H1 (cell line): ENCODE data around the gene KCNQ2.

Experiments used
- CEBPB ChIP-seq: IDR thresholded peaks from 2 replicates; pipeline ENCODE4 v1.6.1; 2012; ENCODE audit warnings: low read depth, low read length
- CTCF ChIP-seq, 3 experiments: IDR thresholded peaks; 1 replicate in 2 of 3; 2 replicates in 1 of 3; pipeline versions ENCODE4 v1.5.1 to v1.6.1; 2011; ENCODE audit warnings: low read length in 3 of 3, mild to moderate bottlenecking in 3 of 3, inconsistent platforms in 2 of 3, low read depth in 1 of 3, moderate library complexity in 1 of 3; ENCODE audit not compliant: insufficient read depth in 1 of 3; ENCODE audit errors: control extremely low read depth in 1 of 3
- EP300 ChIP-seq, 2 experiments: IDR thresholded peaks; 1 replicate in 1 of 2; 2 replicates in 1 of 2; pipeline ENCODE4 v1.6.1; 2011 to 2012; ENCODE audit warnings: low read depth in 2 of 2, low read length in 2 of 2, mild to moderate bottlenecking in 2 of 2, borderline replicate concordance in 1 of 2, inconsistent platforms in 1 of 2, moderate library complexity in 1 of 2
- POLR2A ChIP-seq, 2 experiments: IDR thresholded peaks; 1 replicate in 1 of 2; 2 replicates in 1 of 2; pipeline ENCODE4 v1.6.1; 2011; ENCODE audit warnings: low read depth in 2 of 2, low read length in 2 of 2, mild to moderate bottlenecking in 2 of 2; ENCODE audit errors: control extremely low read depth in 1 of 2
- POLR2AphosphoS5 ChIP-seq: IDR thresholded peaks from 2 replicates; pipeline ENCODE4 v1.6.1; 2011; ENCODE audit warnings: low read depth, low read length
- RAD21 ChIP-seq, 2 experiments: IDR thresholded peaks in 1 of 2; conservative IDR thresholded peaks in 1 of 2; 2 replicates each; pipeline ENCODE4 v1.6.1; 2011; ENCODE audit warnings: low read depth in 2 of 2, low read length in 2 of 2, improper control_type of control experiment in 1 of 2, inconsistent platforms in 1 of 2, mild to moderate bottlenecking in 1 of 2, moderate library complexity in 1 of 2
- RFX5 ChIP-seq: IDR thresholded peaks from 2 replicates; pipeline ENCODE4 v1.6.1; 2011; ENCODE audit warnings: low read depth, low read length, improper control_type of control experiment, borderline replicate concordance
- SIRT6 ChIP-seq: IDR thresholded peaks from one replicate; pipeline ENCODE4 v1.7.1; 2012; ENCODE audit warnings: low read length, inconsistent platforms
- SP1 ChIP-seq: IDR thresholded peaks from 2 replicates; pipeline ENCODE4 v1.6.1; 2011; ENCODE audit warnings: low read depth, low read length
- SP2 ChIP-seq: IDR thresholded peaks from 2 replicates; pipeline ENCODE4 v1.6.1; 2012; ENCODE audit warnings: mild to moderate bottlenecking, low read length, inconsistent platforms
- ZNF274 ChIP-seq: IDR thresholded peaks from 2 replicates; pipeline ENCODE4 v1.7.0; 2012; ENCODE audit warnings: low read length, borderline replicate concordance; ENCODE audit errors: extremely low read depth

- TF ChIP-seq CTCF (IDR thresholded peaks at IDR 0.05; ENCODE audit: control extremely low read depth in 1 of 3, insufficient read depth in 1 of 3, low read depth in 1 of 3, low read length in 3 of 3) (no peak), POLR2AphosphoS5 (no peak), POLR2A (IDR thresholded peaks at IDR 0.05; ENCODE audit: control extremely low read depth in 1 of 2, low read depth in 2 of 2, low read length in 2 of 2) (no peak), SP1 (no peak), EP300 (IDR thresholded peaks at IDR 0.05; ENCODE audit: borderline replicate concordance in 1 of 2, low read depth in 2 of 2, low read length in 2 of 2) (no peak), SIRT6 (no peak), RAD21 (IDR thresholded peaks at IDR 0.05 in 1 of 2, conservative IDR thresholded peaks at IDR 0.05 in 1 of 2; ENCODE audit: low read depth in 2 of 2, low read length in 2 of 2) (no peak), RFX5 (no peak), SP2 (no peak), CEBPB (no peak), ZNF274 (no peak)
These were observed 109.2 kb downstream of the KCNQ2 start for GRCh38 chr20:63363013-63363957.
